IMR-90 (cell line): ENCODE measurements around the gene DDX60. TPM values are rescaled to one million over a fixed set of nuclear protein-coding genes. Genes with fewer than 3 reads are reported as not detected.

Experiments
- ATAC-seq: fragments of 200-7000 bp; cut with Tn5 transposase; 2 replicates; pipeline ENCODE4 v1.9.1; 2020; ENCODE audit warnings: low read depth, mild to moderate bottlenecking, moderate library complexity
- BruUV-seq: library from RNA; stranded (reverse); fragments of 400-500 nt; replicated peaks from 2 replicates; lab custom pipeline; 2021; lab: Mats Ljungman, UMichigan
- CTCF ChIA-PET: fragments of 300-600 bp; formaldehyde crosslinking; extraction: SDS; loops from one replicate; lab custom pipeline; 2021; ENCODE audit warnings: antibody characterized with exemption; lab: Yijun Ruan, JAX
- POLR2A ChIA-PET: fragments of 300-600 bp; sonication (Branson Sonifier 250); formaldehyde crosslinking; loops from one replicate; lab custom pipeline; 2022; ENCODE audit warnings: antibody characterized with exemption; ENCODE audit not compliant: unreplicated experiment; lab: Charles Lee
- DNase-seq: peaks from one replicate; pipeline ENCODE4 v3.0.0; 2013
- H2AFZ ChIP-seq: replicated peaks from 2 replicates; pipeline ENCODE3; 2013; ENCODE audit warnings: low read length, mild to moderate bottlenecking; ENCODE audit not compliant: poor library complexity
- H2AK5ac ChIP-seq: 2 replicates; pipeline ENCODE4 v1.6.1; 2013; ENCODE audit warnings: low read depth, low read length, inconsistent platforms
- H2AK9ac ChIP-seq: replicated peaks from 2 replicates; pipeline ENCODE3; 2013; ENCODE audit warnings: mild to moderate bottlenecking, low read depth, low read length, moderate library complexity; ENCODE audit not compliant: poor library complexity
- H2BK120ac ChIP-seq: 2 replicates; pipeline ENCODE4 v1.6.1; 2013; ENCODE audit warnings: low read depth, low read length, inconsistent platforms
- H2BK15ac ChIP-seq: 3 replicates; pipeline ENCODE4 v1.6.1; 2013; ENCODE audit warnings: low read depth, low read length, inconsistent platforms
- H2BK20ac ChIP-seq: 2 replicates; pipeline ENCODE4 v1.6.1; 2013; ENCODE audit warnings: low read depth, mild to moderate bottlenecking, inconsistent platforms, low read length, moderate library complexity
- H2BK5ac ChIP-seq: 2 replicates; pipeline ENCODE4 v1.6.1; 2013; ENCODE audit warnings: mild to moderate bottlenecking, low read depth, low read length, inconsistent platforms; ENCODE audit not compliant: poor library complexity, severe bottlenecking
- H3K14ac ChIP-seq: replicated peaks from 2 replicates; pipeline ENCODE4 v1.6.1; 2013; ENCODE audit warnings: low read depth, low read length, inconsistent platforms
- H3K18ac ChIP-seq: 2 replicates; pipeline ENCODE4 v1.6.1; 2013; ENCODE audit warnings: low read depth, low read length, control low read depth
- H3K23ac ChIP-seq: 2 replicates; pipeline ENCODE4 v1.6.1; 2013; ENCODE audit warnings: low read depth, low read length, inconsistent platforms
- H3K27ac ChIP-seq: 2 replicates; pipeline ENCODE4 v1.5.1; 2013; ENCODE audit warnings: mild to moderate bottlenecking, control low read depth, low read length; ENCODE audit not compliant: insufficient read depth
- H3K27me3 ChIP-seq: 2 replicates; pipeline ENCODE4 v1.6.1; 2013; ENCODE audit warnings: low read length; ENCODE audit not compliant: control insufficient read depth, insufficient read depth
- H3K36me3 ChIP-seq: 2 replicates; pipeline ENCODE4 v1.6.1; 2013; ENCODE audit warnings: low read length, mixed read lengths; ENCODE audit not compliant: control insufficient read depth, insufficient read depth
- H3K4ac ChIP-seq: 2 replicates; pipeline ENCODE4 v1.6.1; 2013; ENCODE audit warnings: low read depth, low read length, inconsistent platforms
- H3K4me1 ChIP-seq: 2 replicates; pipeline ENCODE4 v1.6.1; 2013; ENCODE audit warnings: low read length, mixed read lengths; ENCODE audit not compliant: control insufficient read depth, insufficient read depth
- H3K4me2 ChIP-seq: 2 replicates; pipeline ENCODE4 v1.6.1; 2013; ENCODE audit warnings: low read depth, mild to moderate bottlenecking, control low read depth, low read length, moderate library complexity
- H3K4me3 ChIP-seq: 2 replicates; pipeline ENCODE4 v1.5.1; 2013; ENCODE audit warnings: low read depth, mild to moderate bottlenecking, control low read depth, low read length, moderate library complexity; ENCODE audit not compliant: insufficient read depth
- H3K56ac ChIP-seq: 2 replicates; pipeline ENCODE4 v1.6.1; 2013; ENCODE audit warnings: low read length, inconsistent platforms; ENCODE audit not compliant: insufficient read depth; ENCODE audit errors: extremely low read depth
- H3K79me1 ChIP-seq, 2 experiments: 2 replicates each; pipeline ENCODE4 v1.6.1; 2013; ENCODE audit warnings: low read length in 2 of 2, inconsistent platforms in 1 of 2, low read depth in 1 of 2
- H3K9ac ChIP-seq: 2 replicates; pipeline ENCODE4 v1.6.1; 2013; ENCODE audit warnings: low read depth, low read length, control low read depth
- H3K9me1 ChIP-seq: 2 replicates; pipeline ENCODE4 v1.6.1; 2013; ENCODE audit warnings: low read length, inconsistent platforms; ENCODE audit not compliant: insufficient read depth
- H3K9me3 ChIP-seq: 2 replicates; pipeline ENCODE4 v1.6.1; 2013; ENCODE audit warnings: low read length; ENCODE audit not compliant: control insufficient read depth, insufficient read depth
- H4K20me1 ChIP-seq: 2 replicates; pipeline ENCODE4 v1.6.1; 2013; ENCODE audit warnings: low read length, inconsistent platforms; ENCODE audit not compliant: insufficient read depth
- H4K5ac ChIP-seq: 2 replicates; pipeline ENCODE4 v1.6.1; 2013; ENCODE audit warnings: mild to moderate bottlenecking, low read depth, low read length, control low read depth
- H4K8ac ChIP-seq, 2 experiments: 2 replicates each; pipeline ENCODE4 v1.6.1; 2013; ENCODE audit warnings: low read depth in 2 of 2, low read length in 2 of 2, control low read depth in 1 of 2, inconsistent platforms in 1 of 2
- H4K91ac ChIP-seq: 2 replicates; pipeline ENCODE4 v1.6.1; 2013; ENCODE audit warnings: low read depth, low read length, inconsistent platforms; ENCODE audit not compliant: insufficient read depth
- RAD21 ChIP-seq: IDR thresholded peaks from 2 replicates; pipeline ENCODE4 v1.6.1; 2012; ENCODE audit warnings: low read length, improper control_type of control experiment
- WGBS, 2 experiments: methylation state at CpG; one replicate each; pipeline versions ENCODE4 v1.1.5 to v1.1.7; 2013; ENCODE audit warnings: missing lambda C conversion rate in 2 of 2; ENCODE audit not compliant: insufficient read length in 1 of 2; ENCODE audit errors: extremely low coverage in 2 of 2; 5-methylcytosine and 5-hydroxymethylcytosine counted together
- dilution Hi-C: fragments of 300-500 bp; cut with HindIII; formaldehyde crosslinking; loops from one replicate; pipeline ENCODE4 v1.14.3; 2018; ENCODE audit warnings: low sequenced_read_pairs; ENCODE audit not compliant: unreplicated experiment
- in situ Hi-C: fragments of 300-500 bp; cut with MboI; formaldehyde crosslinking; loops from 3 replicates; pipeline ENCODE4 v1.14.3; 2019; ENCODE audit warnings: low sequenced_read_pairs, inconsistent platforms, mixed read lengths
- intact Hi-C: fragments of 100-400 bp; cut with micrococcal nuclease; formaldehyde crosslinking; loops from 2 replicates; pipeline ENCODE4 v1.10.0; 2022
- polyA plus RNA-seq, 3 experiments: library from polyadenylated mRNA; depleted of rRNA; stranded (reverse); fragments of >200 nt; gene quantifications; 2 replicates each; pipeline ENCODE4 v1.2.3, GENCODE V29; 2012; ENCODE audit warnings: low replicate concordance in 1 of 3
- total RNA-seq: library from RNA; depleted of rRNA; stranded (reverse); fragments of >200 nt; gene quantifications from 2 replicates; pipeline ENCODE4 v1.2.3, GENCODE V29; 2012
- TF ChIP-seq, protein P1 (sequence below): fragments of 150-350 bp; IDR thresholded peaks from 2 replicates; pipeline ENCODE4 v1.6.1; 2017; ENCODE audit warnings: mild to moderate bottlenecking, antibody characterized with exemption, low read length, low read depth

Gene DDX60
- total and polyA plus RNA-seq, 2 of the 4 experiments (the other 2 are of a cell fraction): 3.1 to 6.6 TPM

DNA sequence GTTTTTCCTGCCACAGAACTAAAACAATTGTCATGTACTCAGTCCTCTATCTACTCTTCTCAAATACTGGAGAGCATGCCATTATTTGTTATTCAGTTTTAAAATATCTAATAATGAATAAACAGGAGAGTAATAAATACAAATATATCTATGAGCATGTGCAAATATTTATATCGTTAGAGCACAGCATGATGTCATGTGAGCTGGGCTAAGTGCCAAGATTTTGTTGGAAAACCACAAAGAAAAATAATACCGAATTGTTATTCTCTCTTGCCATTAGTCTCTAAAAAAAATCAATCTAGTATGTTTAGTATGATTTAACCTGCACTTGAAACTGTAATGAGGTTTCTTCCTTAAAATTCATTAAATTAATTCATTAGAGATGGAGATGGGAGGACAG is 97.3 kb downstream of the DDX60 start:
- Histone ChIP-seq H3K27ac (no peak overlapping the region), H4K20me1 (no peaks in the 10 kb centered on the region), H3K36me3 (no peaks in the 10 kb centered on the region), H3K18ac (peak overlapping the region; percentile 56; the same call in 1 of the 2 replicates), H3K79me1 (no peaks in the 10 kb centered on the region), H3K27me3 (no peaks in the 10 kb centered on the region), H3K4me3 (no peak overlapping the region), H2AK9ac (no peak overlapping the region), H3K9me3 (peaks cover 2% of the 10 kb centered on the region; the same call in 1 of the 2 replicates), H3K4ac (no peak overlapping the region), H2BK5ac (peak overlapping the region; percentile 21), H3K9me1 (peaks cover 2% of the 10 kb centered on the region; the same call in 1 of the 2 replicates), H3K23ac (no peak overlapping the region), H3K56ac (no peak overlapping the region), H2BK120ac (no peak overlapping the region), H3K9ac (no peak overlapping the region), H2AFZ (no peak overlapping the region), H4K5ac (no peak overlapping the region), H3K14ac (no peak overlapping the region), H2BK20ac (no peak overlapping the region), H3K4me2 (no peak overlapping the region; the same call in 1 of the 2 replicates), H4K91ac (no peak overlapping the region), H4K8ac (no peak overlapping the region), H2AK5ac (no peak overlapping the region), H3K4me1 (peaks cover 1% of the 10 kb centered on the region; the same call in 1 of the 2 replicates), H2BK15ac (0 out of 3 replicates have a peak overlapping the region, but pooled peaks have one; percentile 39)
- ATAC-seq (no peak; the same call in none of the 2 replicates), DNase-seq (peak; percentile 85)
- in situ Hi-C loops (no loop called here), intact Hi-C loops (loop anchor here (2.0 kb wide), 1 partner anchor 16 kb away; no protein-coding TSS in a partner anchor), dilution Hi-C loops (no loop called here)
- TF ChIP-seq, protein P1, sequence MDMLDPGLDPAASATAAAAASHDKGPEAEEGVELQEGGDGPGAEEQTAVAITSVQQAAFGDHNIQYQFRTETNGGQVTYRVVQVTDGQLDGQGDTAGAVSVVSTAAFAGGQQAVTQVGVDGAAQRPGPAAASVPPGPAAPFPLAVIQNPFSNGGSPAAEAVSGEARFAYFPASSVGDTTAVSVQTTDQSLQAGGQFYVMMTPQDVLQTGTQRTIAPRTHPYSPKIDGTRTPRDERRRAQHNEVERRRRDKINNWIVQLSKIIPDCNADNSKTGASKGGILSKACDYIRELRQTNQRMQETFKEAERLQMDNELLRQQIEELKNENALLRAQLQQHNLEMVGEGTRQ: no peak
- TF ChIP-seq RAD21: no peak
- POLR2A ChIA-PET: no interaction called here
- CTCF ChIA-PET: no interaction called here
- BruUV-seq: no TSS peak
- WGBS, 2 experiments: no CpG with 5 or more reads among the region's 2 CpGs
